GM12878 (cell line): ENCODE data around the gene ITPKB.

Experiments used
- ASH2L ChIP-seq: fragments of 300-600, 200-600 bp; sonication (generic); IDR thresholded peaks from 2 replicates; pipeline ENCODE4 v1.6.1; 2017; ENCODE audit warnings: low read depth, mild to moderate bottlenecking, borderline replicate concordance
- CHD2 ChIP-seq: IDR thresholded peaks from 2 replicates; pipeline ENCODE4 v1.6.1; 2011; ENCODE audit warnings: low read depth, low read length, improper control_type of control experiment, borderline replicate concordance
- CTCF ChIP-seq, 3 experiments: IDR thresholded peaks in 2 of 3; conservative IDR thresholded peaks in 1 of 3; 2 replicates each; pipeline ENCODE4 v1.5.1; 2011; ENCODE audit warnings: low read depth in 3 of 3, low read length in 3 of 3, mild to moderate bottlenecking in 3 of 3, control low read depth in 2 of 3, moderate library complexity in 2 of 3, inconsistent platforms in 1 of 3, mixed read lengths in 1 of 3; ENCODE audit not compliant: control insufficient read depth in 2 of 3, insufficient read depth in 1 of 3; ENCODE audit errors: extremely low read depth in 1 of 3
- E2F8 ChIP-seq: fragments of 450-650 bp; IDR thresholded peaks from 2 replicates; pipeline ENCODE4 v1.6.1; 2018; ENCODE audit warnings: mild to moderate bottlenecking, low read depth, moderate library complexity; ENCODE audit not compliant: partially characterized antibody
- MAX ChIP-seq: IDR thresholded peaks from 2 replicates; pipeline ENCODE4 v1.6.1; 2012; ENCODE audit warnings: low read depth, low read length, improper control_type of control experiment
- POLR2A ChIP-seq: IDR thresholded peaks from 2 replicates; pipeline ENCODE4 v1.6.1; 2011; ENCODE audit warnings: low read depth, mild to moderate bottlenecking, low read length
- ZNF274 ChIP-seq: IDR thresholded peaks from one replicate; pipeline ENCODE4 v1.8.0; 2011; ENCODE audit not compliant: insufficient read length, insufficient read depth
- ZSCAN29 ChIP-seq: fragments of 450-650 bp; IDR thresholded peaks from 2 replicates; pipeline ENCODE4 v1.6.1; 2017; ENCODE audit warnings: mild to moderate bottlenecking, moderate library complexity
- TF ChIP-seq, protein P1 (sequence below): fragments of 450-650 bp; IDR thresholded peaks from 2 replicates; pipeline ENCODE4 v1.6.1; 2017; ENCODE audit warnings: mild to moderate bottlenecking, low read depth, inconsistent platforms; ENCODE audit not compliant: poor library complexity, severe bottlenecking

DNA sequence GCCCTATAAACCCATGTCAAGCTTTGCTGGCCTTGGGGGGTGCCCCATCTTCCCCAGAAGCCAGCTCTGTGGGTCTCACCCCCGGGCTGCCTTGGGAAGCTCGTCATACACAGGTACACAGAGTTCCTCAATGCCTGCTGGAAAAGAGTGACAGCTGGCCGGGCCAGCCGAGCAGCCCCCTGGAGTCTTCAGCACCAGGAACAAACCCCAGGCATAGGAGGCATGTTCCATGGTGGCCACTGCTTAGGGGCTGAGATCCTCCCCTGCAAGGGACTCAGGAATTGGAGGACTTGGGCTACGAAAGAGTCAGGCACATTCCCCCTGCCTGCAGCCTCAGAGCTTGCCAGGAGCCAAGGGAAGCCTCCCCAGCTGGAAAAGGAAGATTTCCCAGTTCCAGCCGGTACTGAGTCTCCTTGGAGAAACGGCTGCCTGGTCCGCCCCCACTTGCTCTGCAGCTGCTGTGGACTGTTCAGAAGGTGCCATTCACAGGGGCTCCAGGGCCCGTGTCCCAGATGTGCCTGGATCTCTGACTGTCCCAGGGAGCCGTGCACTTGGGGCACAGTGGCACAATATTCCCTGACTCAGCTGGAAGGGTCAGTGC, 101.0 kb downstream of the ITPKB start:
- TF ChIP-seq POLR2A (no peak), ASH2L (no peak), MAX (no peak), CTCF (IDR thresholded peaks at IDR 0.05 in 2 of 3, conservative IDR thresholded peaks at IDR 0.05 in 1 of 3; ENCODE audit: control insufficient read depth in 2 of 3, extremely low read depth in 1 of 3, insufficient read depth in 1 of 3, low read depth in 3 of 3, low read length in 3 of 3) (no peak), E2F8 (no peak), ZSCAN29 (no peak), ZNF274 (no peak), CHD2 (no peak)
- TF ChIP-seq, protein P1, sequence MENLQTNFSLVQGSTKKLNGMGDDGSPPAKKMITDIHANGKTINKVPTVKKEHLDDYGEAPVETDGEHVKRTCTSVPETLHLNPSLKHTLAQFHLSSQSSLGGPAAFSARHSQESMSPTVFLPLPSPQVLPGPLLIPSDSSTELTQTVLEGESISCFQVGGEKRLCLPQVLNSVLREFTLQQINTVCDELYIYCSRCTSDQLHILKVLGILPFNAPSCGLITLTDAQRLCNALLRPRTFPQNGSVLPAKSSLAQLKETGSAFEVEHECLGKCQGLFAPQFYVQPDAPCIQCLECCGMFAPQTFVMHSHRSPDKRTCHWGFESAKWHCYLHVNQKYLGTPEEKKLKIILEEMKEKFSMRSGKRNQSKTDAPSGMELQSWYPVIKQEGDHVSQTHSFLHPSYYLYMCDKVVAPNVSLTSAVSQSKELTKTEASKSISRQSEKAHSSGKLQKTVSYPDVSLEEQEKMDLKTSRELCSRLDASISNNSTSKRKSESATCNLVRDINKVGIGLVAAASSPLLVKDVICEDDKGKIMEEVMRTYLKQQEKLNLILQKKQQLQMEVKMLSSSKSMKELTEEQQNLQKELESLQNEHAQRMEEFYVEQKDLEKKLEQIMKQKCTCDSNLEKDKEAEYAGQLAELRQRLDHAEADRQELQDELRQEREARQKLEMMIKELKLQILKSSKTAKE = no peak
